Fibroblast of pulmonary artery (primary cell): ENCODE data around the gene GPR35.

Source experiments
- DNase-seq: peaks from one replicate; pipeline ENCODE4 v3.0.0-alpha.2; 2010; ENCODE audit warnings: low read depth
- H3K4me3 ChIP-seq: replicated peaks from 2 replicates; pipeline ENCODE4 v1.5.1; 2011; ENCODE audit warnings: low read depth, mild to moderate bottlenecking, control low read depth, low read length, moderate library complexity
- TF ChIP-seq, protein P1 (sequence below): IDR thresholded peaks from 2 replicates; pipeline ENCODE4 v1.5.1; 2011; ENCODE audit warnings: mild to moderate bottlenecking, control low read depth, low read length, inconsistent platforms; ENCODE audit errors: missing control alignments

Gene GPR35, protein sequence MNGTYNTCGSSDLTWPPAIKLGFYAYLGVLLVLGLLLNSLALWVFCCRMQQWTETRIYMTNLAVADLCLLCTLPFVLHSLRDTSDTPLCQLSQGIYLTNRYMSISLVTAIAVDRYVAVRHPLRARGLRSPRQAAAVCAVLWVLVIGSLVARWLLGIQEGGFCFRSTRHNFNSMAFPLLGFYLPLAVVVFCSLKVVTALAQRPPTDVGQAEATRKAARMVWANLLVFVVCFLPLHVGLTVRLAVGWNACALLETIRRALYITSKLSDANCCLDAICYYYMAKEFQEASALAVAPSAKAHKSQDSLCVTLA

DNA sequence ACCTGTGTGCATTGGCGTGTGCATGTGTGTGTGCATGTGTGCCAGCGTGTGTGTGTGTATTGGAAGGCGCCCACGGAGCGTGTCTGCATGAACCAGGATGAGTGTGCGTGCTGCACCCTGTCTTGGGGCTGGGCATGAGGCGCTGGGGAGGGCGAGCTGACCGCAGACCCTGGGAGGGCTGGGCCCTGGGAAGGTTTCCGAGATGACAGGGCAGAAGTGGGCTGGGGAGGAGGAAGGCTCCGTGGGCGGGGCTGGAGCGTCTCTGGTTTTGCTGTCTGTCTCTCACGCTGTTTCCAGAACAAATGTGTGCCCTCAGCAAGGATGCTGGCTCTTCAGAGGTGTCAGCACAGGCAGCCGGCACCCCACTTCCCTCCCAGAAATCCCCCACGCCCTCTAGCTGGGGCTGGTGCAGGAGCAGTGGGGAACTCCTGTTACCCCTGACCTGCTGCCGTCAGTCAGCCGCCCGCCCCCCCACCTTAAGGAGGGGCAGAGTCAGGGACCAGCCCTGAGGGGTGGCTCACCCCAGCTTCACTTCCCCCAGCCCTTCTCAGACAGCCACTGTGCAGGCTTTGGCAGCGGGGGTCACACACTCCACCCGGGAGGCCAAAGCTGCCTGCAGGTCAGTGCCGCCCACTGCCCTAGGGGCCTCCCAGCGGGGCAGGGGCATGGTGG, at the start of gene GPR35:
TSS of gene GPR35 (plus strand) at position 531 of the 672 bp plus-strand sequence. CDS start 4,473 bp downstream, outside the sequence.
- H3K4me3 ChIP-seq = no peak within 1 kb of the TSS
- TF ChIP-seq, protein P1, sequence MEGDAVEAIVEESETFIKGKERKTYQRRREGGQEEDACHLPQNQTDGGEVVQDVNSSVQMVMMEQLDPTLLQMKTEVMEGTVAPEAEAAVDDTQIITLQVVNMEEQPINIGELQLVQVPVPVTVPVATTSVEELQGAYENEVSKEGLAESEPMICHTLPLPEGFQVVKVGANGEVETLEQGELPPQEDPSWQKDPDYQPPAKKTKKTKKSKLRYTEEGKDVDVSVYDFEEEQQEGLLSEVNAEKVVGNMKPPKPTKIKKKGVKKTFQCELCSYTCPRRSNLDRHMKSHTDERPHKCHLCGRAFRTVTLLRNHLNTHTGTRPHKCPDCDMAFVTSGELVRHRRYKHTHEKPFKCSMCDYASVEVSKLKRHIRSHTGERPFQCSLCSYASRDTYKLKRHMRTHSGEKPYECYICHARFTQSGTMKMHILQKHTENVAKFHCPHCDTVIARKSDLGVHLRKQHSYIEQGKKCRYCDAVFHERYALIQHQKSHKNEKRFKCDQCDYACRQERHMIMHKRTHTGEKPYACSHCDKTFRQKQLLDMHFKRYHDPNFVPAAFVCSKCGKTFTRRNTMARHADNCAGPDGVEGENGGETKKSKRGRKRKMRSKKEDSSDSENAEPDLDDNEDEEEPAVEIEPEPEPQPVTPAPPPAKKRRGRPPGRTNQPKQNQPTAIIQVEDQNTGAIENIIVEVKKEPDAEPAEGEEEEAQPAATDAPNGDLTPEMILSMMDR = no peak

GRCh38 chr2:240576036-240576435, 49.2 kb upstream of the GPR35 start:
- no peak overlapping the region for H3K4me3 ChIP-seq
- TF ChIP-seq, protein P1 = no peak
- DNase-seq = no peak

More for the DNA sequence above, at the start of gene GPR35:
- no peak for DNase-seq

DNA sequence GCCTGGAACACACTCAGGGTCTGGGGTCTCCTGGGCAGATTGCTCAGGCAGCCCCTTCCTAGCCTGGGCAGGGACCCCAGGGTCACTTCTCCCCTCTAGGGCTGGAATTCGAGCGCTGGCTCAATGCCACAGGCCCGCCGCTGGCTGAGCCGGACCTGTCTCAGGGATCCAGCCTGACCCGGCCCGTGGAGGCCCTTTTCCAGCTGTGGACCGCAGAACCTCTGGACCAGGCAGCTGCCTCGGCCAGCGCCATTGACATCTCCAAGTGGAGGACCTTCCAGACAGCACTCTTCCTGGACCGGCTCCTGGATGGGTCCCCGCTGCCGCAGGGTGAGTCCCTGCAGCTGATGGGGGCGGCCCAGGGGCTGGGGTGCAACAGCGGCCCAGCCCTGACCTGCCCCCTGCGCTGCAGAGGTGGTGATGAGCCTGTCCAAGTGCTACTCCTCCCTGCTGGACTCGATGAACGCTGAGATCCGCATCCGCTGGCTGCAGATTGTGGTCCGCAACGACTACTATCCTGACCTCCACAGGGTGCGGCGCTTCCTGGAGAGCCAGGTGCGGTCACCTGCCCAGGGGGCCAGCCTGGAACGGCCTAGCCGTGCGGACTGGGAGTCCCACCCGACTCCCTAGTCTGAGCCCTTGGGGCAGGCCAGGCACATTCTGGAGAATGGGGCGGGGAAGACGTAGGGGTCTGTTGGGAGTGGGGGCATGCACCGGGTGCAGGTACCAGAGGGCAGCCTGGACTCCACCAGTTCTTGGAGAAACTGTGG, 48.7 kb upstream of the GPR35 start:
- TF ChIP-seq, protein P1 = no peak
- no peak for DNase-seq

GRCh38 chr2:240577281-240578109, 47.8 kb upstream of the GPR35 start:
- TF ChIP-seq, protein P1 = no peak
- DNase-seq = no peak
- no peak overlapping the region for H3K4me3 ChIP-seq

More for the DNA sequence above, 48.7 kb upstream of the GPR35 start:
- H3K4me3 ChIP-seq = no peak overlapping the region

GRCh38 chr2:240578110-240578450, 47.2 kb upstream of the GPR35 start:
- DNase-seq = no peak
- TF ChIP-seq, protein P1 = no peak
- H3K4me3 ChIP-seq = no peak overlapping the region

DNA sequence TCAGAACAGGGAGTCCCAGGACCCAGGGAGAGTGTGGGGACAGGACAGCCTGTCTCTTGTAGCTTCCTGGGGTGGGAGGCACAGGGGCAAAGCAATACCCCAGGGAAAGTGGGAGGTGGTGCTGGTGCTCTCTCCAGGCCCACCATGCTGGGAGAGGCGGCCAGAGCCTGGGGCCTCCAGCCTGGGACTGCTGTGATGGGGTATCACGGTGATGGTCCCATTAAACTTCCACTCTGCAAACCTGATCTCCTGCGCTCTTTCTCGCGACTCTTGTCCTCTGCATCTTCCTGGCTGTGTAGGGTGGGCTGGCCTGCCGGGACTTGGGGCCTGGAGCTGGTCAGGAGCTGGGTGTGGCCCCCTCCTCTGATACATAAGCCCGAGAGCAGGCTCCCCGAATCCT, 46.8 kb upstream of the GPR35 start:
- H3K4me3 ChIP-seq = no peak overlapping the region
- no peak for DNase-seq
- TF ChIP-seq, protein P1 = no peak
